Measurements from ENCODE around the gene DCLK2.
A peak's percentile ranks its signal among the peaks of the same experiment; 100 is the strongest.

The DCLK2 gene

GRCh38 chr4:150078041-150078578 lies at the start of gene DCLK2:
Gene DCLK2 (plus strand): TSS chr4:150078445. CDS start chr4:150079028, 583 bp downstream.
- DNase-seq = peak; percentile 2

GRCh38 chr4:150032541-150032940 lies 45.7 kb upstream of the DCLK2 start:
- no peak for DNase-seq

- no peak for DNase-seq
These were observed 45.2 kb upstream of the DCLK2 start for GRCh38 chr4:150033081-150033480.

- DNase-seq = no peak
These were observed 44.3 kb upstream of the DCLK2 start for GRCh38 chr4:150033901-150034300.

DNA sequence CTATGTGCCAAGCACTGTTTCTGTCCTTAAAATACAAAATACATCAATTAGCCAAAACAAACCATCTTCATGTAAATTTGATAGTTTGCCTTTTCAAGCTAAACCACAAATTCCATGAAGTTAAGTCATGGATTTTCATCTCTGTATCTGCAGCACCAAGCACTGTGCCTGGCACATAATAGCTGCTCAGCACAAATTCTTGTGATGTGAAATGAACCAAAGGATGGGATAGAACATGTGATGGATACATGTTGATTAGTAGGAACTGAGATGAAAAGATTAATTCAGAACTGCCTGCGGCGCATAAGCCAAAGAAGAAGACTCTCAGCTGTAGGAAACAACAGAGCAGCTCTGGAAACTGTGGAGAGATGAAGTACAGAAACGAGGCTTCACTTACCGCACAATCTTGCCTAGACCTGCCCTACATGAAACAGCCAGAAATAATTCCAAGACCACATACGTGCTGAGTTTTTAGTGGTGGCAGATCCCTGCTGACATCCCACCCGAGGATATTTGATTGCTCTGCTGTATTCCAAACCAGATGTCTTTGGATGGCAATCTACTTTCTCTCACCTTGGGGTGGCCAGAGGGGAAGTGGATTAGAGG lies 40.9 kb upstream of the DCLK2 start:
- no peak for DNase-seq

DNA sequence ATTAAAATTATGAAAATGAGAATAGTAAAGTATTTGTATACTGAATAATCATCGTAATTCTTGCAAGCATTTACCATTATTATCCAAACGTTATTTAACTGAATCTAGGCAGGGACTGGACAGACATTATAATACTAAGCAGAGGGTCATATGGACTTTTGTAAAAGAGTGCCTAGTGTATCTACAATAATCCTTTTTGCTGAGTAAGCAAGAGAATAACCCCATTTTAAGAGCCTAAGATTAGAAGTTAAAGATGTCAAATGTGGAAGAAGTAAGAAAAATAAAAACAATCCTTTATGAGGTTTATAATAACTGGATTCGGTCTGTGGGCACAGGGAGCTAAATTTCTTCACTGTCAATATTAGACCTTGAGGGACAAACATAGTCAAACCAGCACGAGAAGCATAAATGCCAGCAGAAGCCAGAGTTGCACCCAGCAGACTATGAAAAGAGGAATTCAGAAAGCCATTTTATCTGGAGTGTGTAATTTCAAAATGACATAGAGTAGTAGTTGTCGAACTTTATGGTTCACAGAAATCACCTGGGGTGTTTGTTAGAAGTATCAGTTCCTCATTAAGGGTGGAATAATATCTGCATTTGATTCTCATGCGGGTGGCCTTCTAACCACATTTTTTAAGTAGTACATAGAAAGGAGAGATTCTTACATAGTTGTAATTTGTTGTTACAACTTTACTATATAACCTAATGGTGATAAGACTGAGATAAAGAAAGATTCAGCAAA lies 39.7 kb upstream of the DCLK2 start:
- DNase-seq = no peak

DNA sequence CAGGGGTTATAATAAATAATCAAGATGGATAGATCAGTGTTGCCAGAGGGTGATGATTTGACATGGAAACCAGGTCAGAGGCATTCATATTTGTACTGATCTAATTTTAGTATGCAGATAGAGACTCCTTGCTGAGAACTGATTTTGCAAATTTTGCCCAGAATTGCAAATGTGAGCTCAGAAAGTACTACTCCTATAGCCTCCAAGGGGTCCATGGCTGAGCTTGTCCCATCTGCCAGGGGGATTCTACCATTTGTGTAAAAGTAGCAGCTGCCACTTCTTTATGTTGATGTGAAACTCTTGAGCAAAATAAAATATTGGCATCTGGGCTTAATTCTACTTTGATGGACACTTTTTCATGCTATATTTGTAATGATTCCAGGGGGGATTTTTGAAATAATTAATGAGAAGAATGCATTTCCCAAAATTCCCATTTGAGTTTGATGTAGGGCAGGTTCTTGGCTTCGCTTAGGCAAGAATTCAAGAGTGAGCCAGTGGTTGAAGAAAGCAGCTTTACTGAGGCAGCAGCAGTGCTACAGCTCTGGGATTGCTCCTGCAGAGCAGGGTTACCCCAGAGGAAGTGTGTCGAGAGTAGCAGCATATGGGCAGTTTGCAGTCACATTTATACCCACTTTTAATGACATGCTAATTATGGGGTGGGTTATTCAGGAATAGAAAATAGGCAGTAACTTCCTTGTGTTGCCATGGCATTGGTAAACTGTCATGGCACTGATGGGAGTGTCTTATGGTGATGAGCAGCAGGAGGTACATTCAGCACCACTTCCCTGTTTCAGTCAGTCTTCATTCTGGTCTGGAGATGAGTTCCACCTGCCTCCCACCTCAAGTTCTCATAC lies 38.7 kb upstream of the DCLK2 start:
- DNase-seq = peak; percentile 13

GRCh38 chr4:150044517-150044916 lies 33.7 kb upstream of the DCLK2 start:
- no peak for DNase-seq

DNA sequence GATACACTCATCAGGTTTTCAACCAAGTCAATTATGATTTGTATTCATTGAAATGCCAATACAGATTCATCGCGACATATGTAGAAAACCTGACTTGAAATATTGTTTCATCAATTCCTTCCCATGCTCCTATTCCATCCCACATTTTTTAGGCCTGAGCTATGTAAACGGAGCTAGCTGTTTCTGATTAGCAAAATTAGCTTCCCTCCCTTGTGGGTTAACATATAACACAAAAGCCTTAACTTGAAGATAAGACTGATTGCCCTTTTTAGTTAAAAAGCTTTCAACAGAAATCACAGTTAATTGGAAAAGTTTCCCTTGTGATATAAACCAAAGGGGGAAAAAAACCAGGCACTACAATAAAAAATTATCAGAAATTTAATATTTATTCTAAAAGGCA lies 32.8 kb upstream of the DCLK2 start:
- no peak for DNase-seq

DNA sequence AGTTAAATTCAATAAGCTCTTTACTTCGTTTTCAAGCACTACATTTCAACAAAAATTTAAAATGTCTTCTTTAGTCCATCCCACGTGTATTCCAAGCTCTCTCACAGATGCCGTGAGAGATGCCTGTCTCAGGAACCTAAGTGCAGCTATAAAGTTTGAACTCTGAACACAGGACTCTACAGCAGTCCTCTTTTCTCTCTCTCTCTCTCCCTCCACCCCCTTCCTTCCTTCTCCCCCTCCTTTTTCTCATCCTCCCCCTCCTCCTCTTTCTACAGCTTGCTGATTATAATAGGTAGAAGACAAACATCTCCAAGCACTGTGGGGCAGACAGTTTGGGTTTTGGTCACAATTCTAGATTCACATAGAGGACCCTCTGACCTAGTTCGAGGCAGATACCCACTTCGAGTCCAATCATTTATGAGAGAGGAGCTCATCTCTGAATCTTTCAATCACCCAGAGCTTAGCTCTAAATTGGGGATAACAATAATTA lies 31.5 kb upstream of the DCLK2 start:
- DNase-seq = no peak

DNA sequence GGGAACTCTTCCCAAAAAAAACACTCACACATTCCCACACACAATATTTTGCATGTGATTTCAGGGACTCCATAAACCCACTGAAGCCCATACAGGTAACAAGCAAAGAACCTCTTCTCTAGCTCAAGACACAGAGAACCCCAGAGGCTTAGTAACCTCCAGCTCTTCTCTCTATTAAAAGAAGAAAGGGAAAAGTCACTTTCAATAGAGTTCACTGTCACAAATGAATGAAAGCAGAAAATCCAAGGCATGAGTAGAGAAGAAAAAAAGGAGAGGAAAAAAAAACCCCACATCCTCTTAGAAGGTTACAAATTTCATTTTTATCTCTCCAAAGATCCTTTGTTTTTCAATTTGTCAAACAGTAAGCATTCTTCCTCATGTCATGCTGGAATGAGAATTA lies 30.7 kb upstream of the DCLK2 start:
- no peak for DNase-seq

DNA sequence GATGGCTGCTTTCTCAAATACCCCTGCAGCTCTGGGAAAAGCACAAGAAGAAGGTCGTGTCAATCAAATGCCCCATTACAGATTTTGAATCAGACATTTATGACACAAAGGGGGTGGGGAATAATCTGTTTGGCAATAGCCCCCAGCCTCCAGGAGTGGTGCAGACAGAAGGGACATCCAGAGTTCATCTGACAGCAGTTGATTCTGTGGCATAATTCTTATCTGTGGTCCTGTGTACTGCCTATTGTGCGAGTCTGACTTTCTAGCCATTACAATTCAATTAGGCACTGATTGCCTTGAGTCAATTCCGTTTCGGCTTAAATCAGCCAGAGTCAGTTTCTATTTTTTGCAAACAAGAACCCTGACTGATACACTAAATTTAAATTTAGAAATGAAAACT lies 28.6 kb upstream of the DCLK2 start:
- no peak for DNase-seq

DNA sequence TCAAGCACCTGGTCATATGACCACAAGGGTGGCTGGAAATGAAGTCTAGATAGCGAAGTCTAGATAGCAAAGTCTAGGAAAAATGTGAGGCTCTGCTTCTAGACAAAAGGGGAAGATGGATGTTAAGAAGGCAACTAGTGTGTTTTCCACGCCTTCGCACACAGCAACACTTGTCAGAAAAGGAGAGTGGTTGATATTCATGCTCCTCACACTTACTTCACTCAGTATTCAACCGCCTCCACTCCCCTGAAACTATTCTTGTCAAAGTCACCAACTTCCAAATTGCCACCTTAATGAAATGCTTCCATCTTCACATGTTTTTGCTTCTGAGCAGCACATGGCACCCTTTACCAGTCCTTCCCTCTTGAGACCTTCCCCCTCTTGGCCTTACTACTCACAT lies 27.7 kb upstream of the DCLK2 start:
- no peak for DNase-seq

DNA sequence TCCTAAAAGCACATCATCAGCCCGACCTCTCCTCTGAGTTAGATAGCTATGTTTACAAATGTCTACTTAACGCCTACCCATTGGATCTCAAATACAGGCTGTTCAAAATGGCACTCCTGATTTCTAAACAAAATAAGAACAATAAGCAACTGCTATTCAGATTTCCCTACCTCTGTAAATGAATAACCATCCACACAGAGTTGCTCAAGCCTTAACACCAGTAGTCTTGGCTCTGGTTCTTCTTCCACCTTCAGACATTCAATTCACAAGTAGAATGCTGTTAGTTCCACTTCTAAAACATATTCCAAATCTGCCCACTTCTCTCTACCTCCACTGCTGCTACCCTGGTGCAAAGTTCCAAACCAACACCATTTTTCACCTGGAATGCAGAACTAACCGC lies 27.1 kb upstream of the DCLK2 start:
- DNase-seq = no peak

DNA sequence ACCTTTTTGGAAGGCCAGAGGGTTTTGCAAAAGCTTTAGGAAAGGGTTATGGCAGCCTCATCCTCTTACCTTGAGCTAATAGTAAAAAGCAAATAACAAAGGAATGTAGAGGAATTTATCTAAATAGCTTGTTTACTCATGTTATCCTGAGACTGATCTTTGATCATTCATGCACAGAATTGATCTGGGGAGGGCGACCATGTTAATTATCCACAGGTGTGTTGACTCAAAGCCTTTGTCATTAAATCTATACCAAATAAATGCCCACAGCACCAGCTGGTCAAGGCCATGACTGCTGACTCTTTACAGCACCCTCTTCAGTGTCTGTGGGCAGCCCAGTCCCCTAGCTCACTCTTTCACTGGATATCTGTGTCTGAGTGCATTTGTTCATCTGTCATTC lies 22.8 kb upstream of the DCLK2 start:
- no peak for DNase-seq

DNA sequence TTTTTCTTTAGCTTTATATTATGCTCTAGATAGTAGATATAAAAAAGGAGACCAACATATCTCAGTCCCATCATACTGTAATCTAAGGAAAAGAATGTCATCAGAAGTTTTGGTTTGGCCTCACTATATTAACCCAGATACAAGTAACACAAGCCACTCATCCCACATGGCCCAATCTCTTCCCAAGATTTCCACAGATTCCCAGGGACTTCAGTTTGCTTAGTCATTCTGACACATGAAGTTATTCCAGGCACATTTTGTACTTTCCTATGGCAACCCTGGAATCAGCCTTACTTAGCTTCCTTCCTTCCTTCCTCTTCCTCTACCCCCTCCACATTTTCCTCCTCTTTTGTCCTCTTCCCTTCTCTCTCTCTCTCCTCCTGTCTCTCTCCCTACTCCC lies 21.7 kb upstream of the DCLK2 start:
- no peak for DNase-seq

DNA sequence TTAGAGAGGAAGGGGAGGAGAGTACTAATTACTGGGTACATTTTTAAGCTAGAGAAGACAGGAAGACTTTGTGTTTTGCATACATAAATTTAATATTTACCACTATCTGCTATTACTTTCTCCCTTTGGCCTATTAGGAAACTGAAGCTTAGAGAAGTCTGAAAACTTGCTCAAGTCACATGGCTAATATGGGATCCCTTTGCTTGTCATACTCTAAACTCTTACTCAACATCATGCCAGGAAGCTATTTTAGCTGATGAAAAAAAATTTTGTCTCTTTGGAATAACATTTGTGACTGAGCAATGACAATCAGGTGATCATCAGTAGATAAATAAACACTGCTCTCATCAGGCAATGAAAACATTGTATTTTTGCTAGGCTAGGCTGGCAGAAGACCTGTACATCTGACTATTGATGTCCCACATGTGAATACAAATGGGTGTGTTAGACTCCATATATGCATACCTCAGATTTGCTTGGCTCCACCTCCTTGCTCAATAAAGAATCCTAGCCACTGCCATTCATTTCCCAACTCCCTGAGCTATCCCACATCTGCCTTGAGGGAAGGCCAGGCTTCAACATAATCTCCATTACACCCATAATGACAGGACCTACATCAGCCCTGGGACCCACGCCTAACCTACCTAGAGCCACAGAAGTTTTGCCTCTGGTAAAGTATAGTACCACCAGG lies 17.0 kb upstream of the DCLK2 start:
- DNase-seq = no peak

GRCh38 chr4:150063128-150063527 lies 15.1 kb upstream of the DCLK2 start:
- DNase-seq = no peak

GRCh38 chr4:150065740-150066139 lies 12.5 kb upstream of the DCLK2 start:
- no peak for DNase-seq

GRCh38 chr4:150067859-150068258 lies 10.4 kb upstream of the DCLK2 start:
- DNase-seq = no peak

- DNase-seq = no peak
These were observed 9.8 kb upstream of the DCLK2 start for GRCh38 chr4:150068300-150068960.

- DNase-seq = no peak
These were observed 8.9 kb upstream of the DCLK2 start for GRCh38 chr4:150069353-150069752.

All from CD4-positive, alpha-beta T cell treated with Interferon gamma for 1 hour (primary cell).